HG03095 (cell line): ENCODE measurements around the gene KANK4.

Experiments used
- ATAC-seq: cut with Tn5 transposase; IDR thresholded peaks from one replicate; pipeline ENCODE4 v1.9.1; 2021; ENCODE audit warnings: moderate library complexity; ENCODE audit not compliant: unreplicated experiment

The KANK4 gene

GRCh38 chr1:62307895-62308492 is 11.2 kb downstream of the KANK4 start:
- ATAC-seq, result no peak

- ATAC-seq, result no peak
Observed at GRCh38 chr1:62307446-62307845, 11.8 kb downstream of the KANK4 start.

- no peak for ATAC-seq
Observed at GRCh38 chr1:62306065-62306464, 13.2 kb downstream of the KANK4 start.

- no peak for ATAC-seq
Observed at GRCh38 chr1:62304975-62305374, 14.3 kb downstream of the KANK4 start.

- no peak for ATAC-seq
Observed at GRCh38 chr1:62304515-62304914, 14.7 kb downstream of the KANK4 start.

- no peak for ATAC-seq
Observed at GRCh38 chr1:62301726-62302390, 17.4 kb downstream of the KANK4 start.

GRCh38 chr1:62299426-62300200 is 19.6 kb downstream of the KANK4 start:
- no peak for ATAC-seq

- ATAC-seq, result peak; percentile 70
Observed at GRCh38 chr1:62295921-62296491, 23.2 kb downstream of the KANK4 start.

- no peak for ATAC-seq
Observed at GRCh38 chr1:62294261-62294660, 25.0 kb downstream of the KANK4 start.

GRCh38 chr1:62288662-62289061 is 30.6 kb downstream of the KANK4 start:
- ATAC-seq, result no peak

GRCh38 chr1:62288224-62288623 is 31.0 kb downstream of the KANK4 start:
- ATAC-seq, result no peak

GRCh38 chr1:62286786-62287224 is 32.4 kb downstream of the KANK4 start:
- no peak for ATAC-seq

GRCh38 chr1:62285984-62286785 is 33.0 kb downstream of the KANK4 start:
- ATAC-seq, result no peak

- no peak for ATAC-seq
Observed at GRCh38 chr1:62285440-62285839, 33.8 kb downstream of the KANK4 start.

- no peak for ATAC-seq
Observed at GRCh38 chr1:62283986-62284385, 35.2 kb downstream of the KANK4 start.

- ATAC-seq, result no peak
Observed at GRCh38 chr1:62282909-62283755, 36.1 kb downstream of the KANK4 start.

- no peak for ATAC-seq
Observed at GRCh38 chr1:62281922-62282555, 37.2 kb downstream of the KANK4 start.

- no peak for ATAC-seq
Observed at GRCh38 chr1:62280960-62281465, 38.2 kb downstream of the KANK4 start.

GRCh38 chr1:62280150-62280549 is 39.1 kb downstream of the KANK4 start:
- ATAC-seq, result no peak
